Activated CD8-positive, alpha-beta memory T cell treated with anti-CD3 and anti-CD28 coated beads, Interleukin-2, amount 50 U/mL, for 1 hour (primary cell): ENCODE results near the gene LRPAP1.

Experiments used
- DNase-seq: peaks from one replicate; pipeline ENCODE4 v3.0.0-alpha.2; 2020; ENCODE audit errors: extremely low read depth

LRPAP1 gene

GRCh38 chr4:3501126-3501824 is 30.9 kb downstream of the LRPAP1 start:
- DNase-seq = no peak

GRCh38 chr4:3500634-3501101 is 31.6 kb downstream of the LRPAP1 start:
- no peak for DNase-seq

- DNase-seq = no peak
These were observed 32.1 kb downstream of the LRPAP1 start for GRCh38 chr4:3500111-3500510.

GRCh38 chr4:3499710-3500109 is 32.5 kb downstream of the LRPAP1 start:
- no peak for DNase-seq

GRCh38 chr4:3498901-3499510 is 33.2 kb downstream of the LRPAP1 start:
- no peak for DNase-seq

- DNase-seq = no peak
These were observed 33.8 kb downstream of the LRPAP1 start for GRCh38 chr4:3498407-3498806.

- DNase-seq = no peak
These were observed 34.5 kb downstream of the LRPAP1 start for GRCh38 chr4:3497523-3498389.

- DNase-seq = no peak
These were observed 35.1 kb downstream of the LRPAP1 start for GRCh38 chr4:3497095-3497494.

- DNase-seq = no peak
These were observed 36.2 kb downstream of the LRPAP1 start for GRCh38 chr4:3496021-3496420.

- DNase-seq = no peak
These were observed 36.8 kb downstream of the LRPAP1 start for GRCh38 chr4:3495204-3495975.

- DNase-seq = no peak
These were observed 37.8 kb downstream of the LRPAP1 start for GRCh38 chr4:3494462-3494871.

- DNase-seq = no peak
These were observed 38.3 kb downstream of the LRPAP1 start for GRCh38 chr4:3493720-3494461.

- DNase-seq = no peak
These were observed 39.2 kb downstream of the LRPAP1 start for GRCh38 chr4:3492741-3493719.

GRCh38 chr4:3491681-3492405 is 40.4 kb downstream of the LRPAP1 start:
- DNase-seq = no peak

GRCh38 chr4:3489451-3489962 is 42.7 kb downstream of the LRPAP1 start:
- no peak for DNase-seq

GRCh38 chr4:3488820-3489219 is 43.4 kb downstream of the LRPAP1 start:
- no peak for DNase-seq

- no peak for DNase-seq
These were observed 44.4 kb downstream of the LRPAP1 start for GRCh38 chr4:3487861-3488260.

GRCh38 chr4:3486541-3487540 is 45.4 kb downstream of the LRPAP1 start:
- no peak for DNase-seq
